HG03280 (cell line): ENCODE results near the gene FAU.
"Not testable (repeated sequence)": the region's sequence is repeated elsewhere in the genome, so short reads cannot be mapped to it uniquely, and the experiment has no call there.

Experiments used
- ATAC-seq: cut with Tn5 transposase; IDR thresholded peaks from one replicate; pipeline ENCODE4 v1.9.1; 2021; ENCODE audit warnings: mild to moderate bottlenecking, moderate library complexity; ENCODE audit not compliant: unreplicated experiment

The FAU gene

DNA sequence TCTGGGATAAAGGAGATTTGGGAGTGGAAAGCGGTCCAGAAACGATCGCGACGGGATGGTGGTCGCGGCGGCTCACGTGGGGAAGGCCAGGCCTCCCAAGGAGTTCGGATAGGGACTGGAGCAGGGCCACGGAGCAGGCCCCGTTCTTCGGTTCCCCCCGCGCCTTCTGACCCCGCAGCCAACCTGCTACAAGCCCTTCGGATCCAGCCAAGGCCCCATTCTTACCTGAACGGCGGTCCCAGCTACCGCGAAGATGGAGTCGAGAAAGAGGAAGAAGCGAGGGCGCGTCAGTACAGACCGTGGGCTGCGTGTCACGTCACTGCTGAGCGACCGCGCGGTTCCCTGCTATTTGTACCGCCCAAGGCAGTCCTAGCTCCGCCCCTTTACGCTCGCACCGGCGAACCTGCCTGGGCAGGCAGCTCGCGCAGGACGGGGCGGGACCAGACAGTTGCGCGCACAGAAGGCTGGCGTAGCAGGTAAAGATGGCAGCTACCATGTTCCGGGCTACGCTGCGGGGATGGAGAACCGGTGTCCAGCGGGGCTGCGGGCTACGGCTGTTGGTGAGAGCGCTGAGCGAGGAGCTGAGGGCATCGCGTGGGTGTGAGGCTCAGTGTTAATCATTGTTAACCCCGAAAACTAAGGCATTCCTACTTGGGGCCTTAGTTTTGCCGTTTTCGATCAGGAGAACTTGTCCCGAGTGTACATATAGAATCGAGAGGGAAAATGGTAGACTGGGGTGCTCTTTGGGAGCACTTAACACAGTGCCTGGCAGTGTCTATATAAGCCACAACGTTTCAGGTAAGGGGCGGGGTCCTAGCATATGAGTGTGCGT is at the start of gene FAU, which contains the start of gene MRPL49:
Gene FAU, minus strand, starts transcription at position 270 of the 832 bp plus-strand sequence. CDS start 321 bp downstream, outside the sequence.
Gene MRPL49, plus strand, starts transcription at position 457 of the 832 bp plus-strand sequence. Its CDS starts 26 bp downstream, at position 483.
- ATAC-seq = peak; percentile 68

DNA sequence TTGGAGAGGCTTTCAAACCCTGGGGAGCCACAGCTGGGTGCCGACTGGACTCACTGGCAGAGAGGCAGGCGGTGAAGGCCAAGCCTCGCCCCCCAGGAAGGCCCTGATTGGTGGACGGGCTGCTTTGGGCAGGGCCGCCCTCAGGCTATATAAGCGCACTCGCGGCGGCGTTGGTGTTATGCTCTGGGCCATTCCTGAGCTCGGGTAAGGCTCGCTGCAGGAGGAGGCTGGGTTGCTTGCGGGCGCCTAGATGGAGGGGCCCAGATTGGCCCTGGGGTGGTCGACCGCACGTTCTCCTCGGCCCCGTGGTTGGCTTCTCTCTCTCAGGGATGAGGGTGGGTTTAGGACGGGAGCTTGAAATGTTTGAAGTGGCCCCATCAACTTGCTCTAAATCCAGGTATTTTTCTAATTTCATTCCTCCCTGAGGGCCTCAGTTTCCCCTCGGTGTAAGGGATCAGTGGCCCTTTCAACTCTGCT is 48.2 kb upstream of the FAU start, which contains the start of gene SPDYC:
Gene SPDYC, plus strand, starts transcription at position 176 of the 477 bp plus-strand sequence. CDS start 1,125 bp downstream, outside the sequence.
- ATAC-seq = no peak

DNA sequence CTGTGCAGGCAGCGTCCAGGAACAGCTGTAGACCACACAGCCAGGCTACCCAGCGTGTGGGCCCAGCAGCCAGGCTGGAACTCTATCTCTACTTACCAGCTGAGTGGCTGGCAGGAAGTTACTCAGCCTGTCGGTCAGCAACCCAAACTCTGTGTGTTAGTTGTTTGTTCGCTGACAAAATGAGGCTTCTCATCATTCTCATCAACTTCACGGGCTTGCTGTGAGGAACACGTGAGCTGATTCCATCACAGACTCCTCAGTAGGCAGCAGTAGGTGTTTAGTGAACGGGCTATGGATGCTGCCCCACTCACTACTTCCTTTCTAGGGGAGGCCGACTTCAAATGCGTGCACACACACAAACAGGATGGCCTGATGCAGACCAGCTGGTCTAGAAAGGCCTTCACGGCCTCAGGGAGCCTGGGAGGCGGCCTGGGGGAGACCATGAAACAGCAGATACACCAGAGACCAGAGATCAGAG is 47.3 kb upstream of the FAU start:
- no peak for ATAC-seq

DNA sequence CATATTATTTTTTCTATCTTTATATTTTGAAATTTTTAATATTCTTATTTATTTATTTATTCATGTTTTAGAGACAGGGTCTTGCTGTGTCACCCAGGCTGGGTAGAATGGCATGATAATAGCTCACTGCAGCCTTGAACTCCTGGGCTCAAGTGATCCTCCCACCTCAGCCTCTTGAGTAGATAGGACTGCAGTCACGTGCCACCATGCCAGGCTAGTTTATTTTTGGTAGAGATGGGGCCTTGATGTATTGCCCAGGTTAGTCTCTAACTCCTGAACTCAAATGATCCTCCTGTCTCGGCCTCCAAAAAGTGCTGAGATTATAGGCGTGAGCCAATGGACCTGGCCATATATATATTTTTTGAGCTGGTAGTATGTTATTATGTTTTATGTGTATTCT is 45.7 kb upstream of the FAU start:
- ATAC-seq = no peak

DNA sequence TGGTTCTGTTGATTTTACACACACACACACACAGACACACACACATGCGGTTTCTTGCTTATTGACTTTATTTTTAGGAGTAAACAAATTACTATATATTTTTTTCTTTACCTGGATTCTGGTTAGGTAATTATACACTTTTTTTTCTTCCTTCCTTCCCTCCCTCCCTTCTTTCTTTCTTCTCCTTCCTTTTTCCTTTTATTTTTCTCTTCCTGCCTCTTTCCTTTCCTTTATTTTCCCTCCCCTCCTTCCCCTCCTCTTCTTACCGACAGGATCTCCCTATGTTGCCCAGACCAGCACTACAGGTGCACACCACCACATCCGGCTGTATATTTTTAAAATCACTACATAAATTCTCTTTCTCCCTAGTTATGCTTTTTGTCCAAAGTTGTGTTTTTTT is 45.0 kb upstream of the FAU start:
- no peak for ATAC-seq

DNA sequence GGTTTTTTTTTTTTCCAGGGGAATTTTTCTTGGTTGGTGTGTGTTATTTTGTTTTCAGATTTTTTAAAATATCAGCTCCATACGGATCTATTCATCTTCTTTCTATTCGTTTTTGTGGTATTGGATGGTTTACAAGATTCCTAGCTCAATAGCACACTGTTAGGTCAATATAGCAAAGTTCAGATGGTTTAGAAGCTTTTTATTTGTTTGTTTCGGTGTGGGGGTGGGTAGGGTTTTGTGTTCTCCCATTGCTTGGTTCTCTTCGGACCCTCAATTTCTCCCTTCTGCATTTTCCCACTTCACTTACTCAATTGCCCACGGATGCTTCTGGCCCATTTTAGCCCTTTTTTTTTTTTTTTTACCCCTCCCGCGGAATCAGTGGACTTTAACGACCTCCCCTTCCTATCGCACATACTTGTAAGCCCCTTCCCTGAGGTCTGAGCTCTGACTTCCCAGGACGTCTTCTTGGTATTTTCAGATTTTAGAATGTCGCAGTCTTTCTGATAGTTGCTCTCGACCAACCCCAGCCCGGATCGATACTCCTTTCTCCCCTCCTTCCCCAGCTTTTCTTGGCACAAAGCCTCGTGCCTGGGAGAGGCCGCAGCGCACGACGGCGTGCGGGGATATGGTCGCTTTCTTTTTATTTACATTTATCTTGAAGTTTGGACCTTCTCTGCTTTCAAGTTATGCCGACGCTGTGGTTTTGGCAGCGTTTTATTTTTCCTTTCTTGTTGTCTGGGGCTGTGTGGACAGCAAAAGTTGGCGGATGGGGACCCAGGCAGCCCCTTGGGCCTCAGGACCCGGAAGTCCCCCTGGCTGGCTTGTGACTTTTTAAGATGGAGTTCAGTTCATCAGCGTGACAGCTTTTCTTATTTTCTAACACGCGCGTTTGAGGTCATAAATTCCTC is 43.7 kb upstream of the FAU start:
- no peak for ATAC-seq

DNA sequence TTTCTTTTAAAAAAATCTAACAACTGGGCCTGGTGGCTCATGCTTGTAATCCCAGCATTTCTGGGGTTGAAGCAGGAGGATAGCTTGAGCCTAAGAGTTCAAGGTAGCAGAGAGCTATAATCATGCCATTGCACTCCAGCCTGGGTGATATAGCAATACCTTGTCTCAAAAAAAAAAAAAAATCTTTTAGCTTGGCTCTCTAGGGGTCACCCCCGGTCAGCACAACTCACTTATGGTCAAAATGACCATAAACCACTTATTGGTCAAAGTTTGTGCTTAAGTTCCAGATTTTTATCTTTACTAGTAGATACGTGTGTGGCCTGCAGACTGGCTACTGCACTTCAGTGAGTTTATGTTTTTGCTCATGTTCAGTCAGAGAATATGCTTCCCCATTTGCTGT is 41.8 kb upstream of the FAU start:
- no peak for ATAC-seq

DNA sequence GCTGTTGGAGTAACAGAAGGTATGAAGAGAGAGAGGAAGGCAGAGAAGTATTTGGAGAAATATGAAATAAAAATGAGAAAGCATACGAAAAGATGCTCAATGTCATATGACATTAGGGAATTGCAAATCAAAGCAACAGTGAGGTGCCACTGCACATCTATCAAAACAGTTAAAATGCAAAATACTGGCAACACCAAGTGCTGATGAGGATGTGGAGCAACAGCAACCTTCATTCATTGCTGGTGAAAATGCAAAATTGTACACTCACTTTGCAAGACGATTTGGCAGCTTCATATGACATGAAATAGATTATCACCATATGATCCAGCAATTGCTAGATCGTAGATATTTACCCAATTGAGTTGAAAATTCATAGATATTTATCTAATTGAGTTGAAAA is 38.7 kb upstream of the FAU start:
- ATAC-seq = no peak

DNA sequence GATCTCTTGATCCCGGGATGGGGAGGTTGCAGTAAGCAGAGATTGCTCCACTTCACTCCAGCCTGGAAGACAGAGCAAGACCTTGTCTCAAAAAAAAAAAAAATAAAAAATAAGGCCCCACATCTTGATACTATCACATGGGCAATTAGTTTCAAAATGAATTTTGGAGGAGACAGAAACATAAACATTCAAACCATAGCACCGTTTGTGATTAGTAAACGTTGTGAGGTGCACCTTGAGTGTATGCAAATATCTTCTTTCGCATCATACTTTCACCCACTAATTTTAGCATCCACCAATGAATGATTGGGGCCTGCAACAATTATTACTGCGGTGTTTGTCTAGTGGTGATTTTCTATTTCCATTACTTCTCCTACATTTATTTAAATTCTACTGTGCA is 37.1 kb upstream of the FAU start:
- ATAC-seq = peak; percentile 74

DNA sequence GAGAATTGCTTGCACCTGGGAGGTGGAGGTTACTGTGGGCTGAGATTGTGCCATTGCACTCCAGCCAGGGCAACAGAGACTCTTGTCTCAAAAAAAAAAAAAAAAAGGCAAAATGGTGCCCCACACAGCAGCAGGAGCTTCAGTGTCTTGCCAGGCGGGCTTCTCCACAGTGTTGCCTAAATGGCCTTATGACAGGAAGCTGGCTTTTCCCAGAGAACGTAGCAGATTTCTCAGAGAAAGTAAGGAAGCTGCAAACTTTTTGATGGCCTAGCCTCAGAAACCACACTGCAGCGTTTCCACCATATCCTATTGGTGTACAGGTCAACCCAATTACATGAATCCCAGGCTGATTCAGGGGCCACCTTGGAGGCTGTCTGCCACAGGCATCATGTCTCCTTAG is 35.4 kb upstream of the FAU start:
- no peak for ATAC-seq

DNA sequence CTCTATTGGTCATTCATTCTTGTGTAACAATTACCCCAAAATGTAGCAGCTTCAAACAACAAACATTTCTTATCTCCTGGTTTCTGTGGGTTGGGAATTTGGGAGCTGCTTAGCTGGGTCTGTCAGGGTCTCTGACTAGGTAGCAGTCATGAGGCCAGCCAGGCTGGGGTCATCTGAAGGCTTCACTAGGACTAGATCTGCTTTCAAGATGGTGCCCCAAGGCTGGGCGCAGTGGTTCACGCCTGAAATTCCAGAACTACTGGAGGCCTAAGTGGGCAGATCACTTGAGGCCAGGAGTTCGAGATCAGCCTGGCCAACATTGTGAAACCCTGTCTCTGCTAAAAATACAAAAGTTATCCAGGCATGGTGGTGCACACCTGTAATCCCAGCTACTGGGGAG is 35.0 kb upstream of the FAU start:
- ATAC-seq = no peak

DNA sequence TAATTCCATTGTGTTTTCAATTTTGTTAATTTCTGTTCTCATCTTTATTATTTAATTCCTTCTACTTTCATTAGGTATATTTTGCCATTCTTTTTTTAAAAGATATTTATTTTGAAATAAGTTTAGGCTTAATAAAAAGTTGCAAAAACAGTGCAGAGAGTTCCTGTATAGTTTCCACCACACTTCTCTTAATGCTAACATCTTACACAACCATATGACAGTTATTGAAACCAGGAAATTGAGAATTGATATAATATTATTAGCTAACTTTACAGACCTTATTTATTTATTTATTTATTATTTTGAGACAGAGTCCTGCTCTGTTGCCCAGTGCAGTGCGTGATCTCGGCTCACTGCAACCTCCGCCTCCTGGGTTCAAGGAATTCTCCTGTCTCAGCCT is 34.3 kb upstream of the FAU start:
- no peak for ATAC-seq

DNA sequence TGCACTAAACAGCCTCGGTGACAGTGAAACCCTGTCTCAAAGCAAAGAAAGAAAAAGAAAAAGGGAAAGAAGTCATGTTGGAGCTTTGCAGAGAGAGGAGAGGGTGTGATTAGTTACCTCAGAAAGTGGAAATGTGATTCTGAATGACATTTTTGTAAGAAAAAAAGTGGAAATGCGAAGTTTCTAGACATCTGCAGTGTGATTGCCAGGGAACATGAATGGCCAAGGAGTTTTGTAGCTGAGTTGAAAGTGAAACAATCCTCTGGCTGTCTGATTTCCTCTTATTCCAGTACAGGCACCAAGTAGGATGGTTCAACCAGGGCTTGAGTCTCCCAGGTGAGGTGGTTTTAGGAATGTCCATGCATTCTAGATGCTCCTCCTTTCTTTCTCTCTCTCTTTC is 30.2 kb upstream of the FAU start:
- ATAC-seq = no peak

DNA sequence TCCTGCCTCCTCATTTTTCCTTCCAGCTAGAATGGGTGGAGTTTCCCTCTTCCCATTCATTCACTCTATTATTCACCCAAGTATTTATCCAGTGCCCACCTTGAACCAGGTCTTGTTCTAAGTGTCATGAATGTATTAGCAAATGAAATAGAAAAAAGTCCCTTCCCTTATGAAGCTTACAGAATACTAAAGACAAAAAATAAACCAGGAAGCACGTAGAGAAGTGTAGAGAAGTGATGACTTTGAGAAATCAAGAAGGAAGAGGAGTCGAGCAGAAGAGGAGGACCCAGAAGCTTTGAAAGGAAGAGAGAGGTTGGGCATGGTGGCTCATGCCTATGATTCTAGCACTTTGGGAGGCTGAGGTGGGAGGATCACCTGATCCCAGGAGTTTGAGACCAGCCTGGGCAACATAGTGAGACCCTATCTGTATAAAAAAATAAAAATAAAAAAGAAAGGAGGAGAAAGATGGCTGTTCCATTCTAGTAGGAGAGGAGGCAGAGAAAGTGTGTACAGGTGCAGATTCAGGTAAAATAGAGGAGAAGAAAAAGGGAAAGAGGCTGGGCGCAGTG is 29.5 kb upstream of the FAU start:
- no peak for ATAC-seq

DNA sequence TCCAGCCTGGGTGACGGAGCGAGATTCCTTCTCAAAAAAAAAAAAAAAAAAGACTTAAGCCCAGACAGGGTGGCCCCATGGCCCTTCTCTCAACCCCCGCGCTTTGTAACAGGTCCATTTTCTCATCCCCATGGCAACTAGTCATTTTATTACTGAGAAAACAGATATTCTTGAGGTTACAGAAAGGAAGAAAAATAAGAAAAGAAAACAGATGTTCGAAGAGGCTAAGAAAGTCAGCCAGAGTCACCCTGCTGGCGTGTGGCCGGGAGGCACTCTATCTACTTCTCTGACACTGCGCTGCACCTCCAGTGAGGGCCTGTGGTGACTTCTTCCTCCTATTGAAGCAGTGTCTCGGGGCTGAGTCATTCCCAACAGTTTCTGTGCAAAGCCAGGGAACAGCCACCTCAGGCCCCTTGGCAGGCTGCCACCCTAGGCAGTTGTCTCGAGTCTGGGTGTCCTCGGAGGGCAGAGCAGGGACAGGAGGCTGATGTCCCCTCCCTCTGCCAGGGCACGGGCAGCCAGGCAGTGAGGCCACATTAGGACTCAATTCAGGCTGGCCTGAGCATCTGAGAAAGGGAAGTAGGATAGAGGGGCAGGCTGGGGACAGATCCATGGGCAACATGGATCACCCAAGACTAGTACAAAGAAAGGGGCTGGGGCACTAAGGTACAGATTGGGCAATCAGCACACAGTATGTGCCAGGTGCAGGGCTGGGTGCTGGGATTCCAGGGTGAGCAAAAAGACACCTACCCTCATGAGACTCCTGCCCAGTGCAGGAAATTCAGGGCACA is 28.8 kb upstream of the FAU start:
- no peak for ATAC-seq

DNA sequence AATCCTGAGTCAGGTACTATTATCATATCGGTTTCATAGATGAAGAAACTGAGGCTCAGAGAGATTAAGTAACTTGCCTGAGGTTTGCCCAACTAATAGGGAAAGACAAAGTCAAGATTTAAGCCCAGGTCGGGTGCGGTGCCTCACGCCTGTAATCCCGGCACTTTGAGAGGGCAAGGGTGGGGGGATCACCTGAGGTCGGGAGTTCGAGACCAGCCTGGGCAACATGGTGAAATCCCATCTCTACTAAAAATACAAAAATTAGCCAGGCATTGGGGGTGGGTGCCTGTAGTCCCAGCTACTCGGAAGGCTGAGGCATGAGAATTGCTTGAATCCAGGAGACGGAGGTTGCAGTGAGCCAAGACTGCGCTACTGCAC is 28.2 kb upstream of the FAU start:
- ATAC-seq = not testable (repeated sequence)

DNA sequence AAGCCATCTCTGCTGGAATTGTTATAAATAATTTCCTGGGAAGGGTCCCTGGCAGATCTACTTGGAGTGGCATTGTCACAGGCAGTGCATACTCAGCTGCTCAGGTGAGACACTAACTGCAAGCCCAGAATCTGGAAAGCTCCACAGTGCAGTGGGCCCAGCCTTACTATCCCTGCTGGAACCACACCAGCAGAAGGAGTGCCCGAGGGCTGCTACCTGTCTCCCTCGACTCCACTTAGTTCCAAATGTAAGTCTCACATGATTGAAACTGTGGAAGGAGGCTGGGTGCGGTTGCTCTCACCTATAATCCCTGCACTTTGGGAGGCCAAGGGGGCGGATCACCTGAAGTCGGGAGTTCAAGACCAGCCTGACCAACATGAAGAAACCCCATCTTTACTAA is 26.7 kb upstream of the FAU start:
- ATAC-seq = no peak

DNA sequence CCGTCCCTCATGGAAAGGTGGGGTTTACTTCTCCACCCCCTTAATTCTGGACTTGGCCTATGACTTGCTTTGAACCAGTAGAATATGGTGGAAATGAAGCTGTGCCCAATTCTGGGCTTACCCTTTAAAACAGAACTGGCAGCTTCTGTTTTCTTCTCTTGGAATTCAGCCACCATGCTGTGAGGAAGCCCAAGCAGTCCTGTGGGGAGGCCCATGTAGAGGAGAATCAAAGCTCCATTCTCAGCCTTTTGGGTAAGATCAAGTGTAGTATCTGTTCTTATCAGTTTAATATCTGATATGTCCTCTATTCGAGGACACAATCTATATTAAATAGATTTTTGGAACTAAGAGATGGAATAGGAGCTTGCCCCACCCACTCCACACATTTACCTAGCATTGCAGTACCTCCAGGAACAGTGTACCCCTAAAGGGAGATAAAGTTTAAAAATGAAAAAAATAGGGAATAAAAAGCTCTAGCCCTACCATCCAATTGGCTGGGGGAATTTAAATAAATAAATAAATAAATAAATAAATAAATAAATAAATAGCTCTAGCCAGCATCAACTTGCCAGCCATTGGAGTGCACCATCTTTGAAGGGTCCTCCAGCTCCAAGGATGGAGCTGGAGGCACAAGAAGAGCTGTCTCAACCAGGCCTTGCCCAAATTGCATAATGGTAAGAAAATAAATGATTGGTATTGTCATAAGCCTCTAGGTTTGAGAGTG is 25.6 kb upstream of the FAU start:
- no peak for ATAC-seq

DNA sequence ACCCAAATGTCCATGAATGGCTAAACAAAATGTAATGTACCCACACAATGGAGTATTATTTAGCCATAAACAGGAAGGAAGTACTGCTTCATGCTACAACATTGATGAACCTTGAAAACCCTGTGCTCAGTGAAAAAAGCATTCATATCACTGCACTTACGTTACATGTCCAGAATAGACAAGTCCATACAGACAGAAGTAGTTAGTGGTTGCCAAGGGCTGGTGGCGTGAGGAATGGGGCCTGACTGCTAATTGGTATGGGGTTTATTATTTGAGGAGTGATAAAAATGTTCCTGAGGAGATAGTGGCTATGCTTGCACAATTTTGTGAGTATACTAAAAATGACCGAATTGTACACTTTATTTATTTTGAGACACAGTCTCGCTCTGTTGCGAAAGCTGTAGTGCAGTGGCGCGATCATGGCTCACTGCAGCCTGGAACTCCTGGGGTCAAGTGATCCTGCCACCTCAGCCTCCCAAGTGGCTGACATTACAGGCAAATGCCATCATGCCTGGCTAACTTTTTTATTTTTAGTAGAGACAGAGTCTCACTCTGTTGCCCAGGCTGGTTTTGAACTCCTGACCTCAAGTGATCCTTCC is 20.1 kb upstream of the FAU start:
- no peak for ATAC-seq
